ENCODE measurements around the gene GIGYF2. TPM values are rescaled to one million over a fixed set of nuclear protein-coding genes. Genes with fewer than 3 reads are reported as not detected.
A peak's percentile ranks its signal among the peaks of the same experiment; 100 is the strongest.

Gene GIGYF2
- total RNA-seq, 1 experiment from 2014 or later: 55.3 TPM

- no peak overlapping the region for H3T11ph ChIP-seq (ENCODE audit: low read length)
- H3K9me3 ChIP-seq (ENCODE audit: control insufficient read depth, low read depth, low read length): no peaks in the 10 kb centered on the region
- no peak overlapping the region for H4K91ac ChIP-seq (ENCODE audit: insufficient read length, low read depth, low read length)
- H3K27me3 ChIP-seq (ENCODE audit: insufficient read depth, low read length): no peaks in the 10 kb centered on the region
- no peaks in the 10 kb centered on the region for H3K9me3 Mint-ChIP-seq
- WGBS (ENCODE audit: extremely low coverage, insufficient read length, low lambda C conversion rate): no CpG with 5 or more reads among the region's 3 CpGs
- H3K23me2 ChIP-seq (ENCODE audit: insufficient read length, low read depth, low read length, poor library complexity, severe bottlenecking): no peaks in the 10 kb centered on the region
- no peak overlapping the region for H4K8ac ChIP-seq (replicated peaks; ENCODE audit: insufficient read length, low read depth, low read length)
- no peak for DNase-seq
- no peak overlapping the region for H2BK15ac ChIP-seq (ENCODE audit: low read depth, low read length)
- H3K4ac ChIP-seq (ENCODE audit: low read depth, low read length): no peak overlapping the region
- no peaks in the 10 kb centered on the region for H3K79me1 ChIP-seq (ENCODE audit: insufficient read depth, low read depth, low read length, poor library complexity, severe bottlenecking)
- H3K79me2 ChIP-seq (ENCODE audit: insufficient read depth, low read length): no peaks in the 10 kb centered on the region
- H2BK12ac ChIP-seq (ENCODE audit: insufficient read length, low read depth, low read length): no peak overlapping the region
- peaks cover 4 to 38% (median 32%) of the 10 kb centered on the region in 3 experiments for H3K36me3 Mint-ChIP-seq (ENCODE audit: insufficient read depth in 1 of 3, low read depth in 3 of 3)
- no peak overlapping the region for H2BK20ac ChIP-seq (ENCODE audit: low read depth, low read length, poor library complexity, severe bottlenecking)
- no peak overlapping the region for H2BK5ac ChIP-seq (ENCODE audit: insufficient read length, low read length)
- no peak overlapping the region for H4K5ac ChIP-seq (ENCODE audit: insufficient read length, low read depth, low read length)
- no peak overlapping the region for H3K14ac ChIP-seq (ENCODE audit: insufficient read depth, low read length)
- no peaks in the 10 kb centered on the region for H3K4me1 Mint-ChIP-seq
- no peak overlapping the region for H2AFZ ChIP-seq (ENCODE audit: low read length)
- no peaks in the 10 kb centered on the region for H3K4me1 ChIP-seq (ENCODE audit: insufficient read depth, low read length)
- no peak overlapping the region for H2BK120ac ChIP-seq (ENCODE audit: low read depth, low read length, poor library complexity, severe bottlenecking)
- no peaks in the 10 kb centered on the region for H4K20me1 ChIP-seq (ENCODE audit: control insufficient read depth, insufficient read depth, insufficient read length)
- no peak overlapping the region for H3K4me2 ChIP-seq (ENCODE audit: insufficient read depth, insufficient read length, low read length)
- no peak overlapping the region for H3K23ac ChIP-seq (ENCODE audit: insufficient read length, low read depth, low read length)
- no peak overlapping the region for H2AK5ac ChIP-seq (ENCODE audit: insufficient read length, low read length)
- peak; percentile 67 for TF ChIP-seq CTCF (conservative IDR thresholded peaks at IDR 0.05)
- no peak overlapping the region for H3K9ac ChIP-seq (ENCODE audit: extremely low read depth, insufficient read length, low read length)
- no peak overlapping the region for H3K4me3 Mint-ChIP-seq
- no peak overlapping the region for H3K18ac ChIP-seq (ENCODE audit: insufficient read length, low read depth, low read length)
- H3K27me3 Mint-ChIP-seq (ENCODE audit: low read depth): no peaks in the 10 kb centered on the region
- H3K27ac Mint-ChIP-seq: no peak overlapping the region
- H3K27ac ChIP-seq (ENCODE audit: insufficient read length, low read depth, low read length): no peak overlapping the region
- H3K56ac ChIP-seq (ENCODE audit: insufficient read length, low read depth, low read length): no peak overlapping the region
These were observed 64.3 kb downstream of the GIGYF2 start for GRCh38 chr2:232761301-232761907.

Data from H9 (cell line).